Central memory CD8-positive, alpha-beta T cell (primary cell): ENCODE results near the gene SHC2.
"Not testable (repeated sequence)": the region's sequence is repeated elsewhere in the genome, so short reads cannot be mapped to it uniquely, and the experiment has no call there.

Experiments
- ATAC-seq: fragments of 150-1000 bp; cut with Tn5 transposase; replicated peaks from 2 replicates; pipeline ENCODE4 v1.10.0; 2022; ENCODE audit warnings: mild to moderate bottlenecking, moderate FRiP score, moderate number of reproducible peaks; ENCODE audit not compliant: poor library complexity, severe bottlenecking; ENCODE audit errors: extremely low read depth
- DNase-seq, 2 donors: peaks; one replicate each; pipeline ENCODE4 v3.0.0; 2021; ENCODE audit warnings: low spot score in 2 of 2
- H3K27ac Mint-ChIP-seq: one replicate; pipeline ENCODE4 v1.8.0; 2022; ENCODE audit warnings: low read depth, mild to moderate bottlenecking, moderate library complexity, mixed read lengths
- H3K27me3 Mint-ChIP-seq: one replicate; pipeline ENCODE4 v1.8.0; 2022; ENCODE audit warnings: mixed read lengths
- H3K36me3 Mint-ChIP-seq: one replicate; pipeline ENCODE4 v1.8.0; 2022; ENCODE audit warnings: mild to moderate bottlenecking, moderate library complexity, mixed read lengths; ENCODE audit not compliant: insufficient read depth
- H3K4me1 Mint-ChIP-seq: one replicate; pipeline ENCODE4 v1.8.0; 2022; ENCODE audit warnings: mixed read lengths
- H3K4me3 Mint-ChIP-seq: one replicate; pipeline ENCODE4 v1.8.0; 2022; ENCODE audit warnings: mild to moderate bottlenecking, moderate library complexity, mixed read lengths
- H3K9me3 Mint-ChIP-seq: one replicate; pipeline ENCODE4 v1.8.0; 2022; ENCODE audit warnings: mixed read lengths

SHC2 gene

GRCh38 chr19:418761-419671 lies 41.8 kb downstream of the SHC2 start:
- Mint-ChIP-seq H3K4me3 (no peak overlapping the region), H3K4me1 (no peaks in the 10 kb centered on the region), H3K9me3 (no peaks in the 10 kb centered on the region), H3K36me3 (no peaks in the 10 kb centered on the region), H3K27ac (no peak overlapping the region), H3K27me3 (no peaks in the 10 kb centered on the region)
- DNase-seq (no peak), ATAC-seq (no peak)

GRCh38 chr19:416416-416815 lies 44.4 kb downstream of the SHC2 start:
- no peaks in the 10 kb centered on the region for H3K9me3 Mint-ChIP-seq
- DNase-seq: no peak
- H3K27me3 Mint-ChIP-seq: no peaks in the 10 kb centered on the region
- no peaks in the 10 kb centered on the region for H3K36me3 Mint-ChIP-seq
- H3K27ac Mint-ChIP-seq: no peak overlapping the region
- no peaks in the 10 kb centered on the region for H3K4me1 Mint-ChIP-seq
- ATAC-seq: no peak
- no peak overlapping the region for H3K4me3 Mint-ChIP-seq

- ATAC-seq (no peak), DNase-seq (no peak)
- Mint-ChIP-seq H3K36me3 (no peaks in the 10 kb centered on the region), H3K4me3 (no peak overlapping the region), H3K4me1 (no peaks in the 10 kb centered on the region), H3K27me3 (no peaks in the 10 kb centered on the region), H3K9me3 (no peaks in the 10 kb centered on the region), H3K27ac (no peak overlapping the region)
Measured at GRCh38 chr19:415292-415691, 45.5 kb downstream of the SHC2 start.

GRCh38 chr19:413756-414420 lies 46.9 kb downstream of the SHC2 start:
- DNase-seq: no peak

DNA sequence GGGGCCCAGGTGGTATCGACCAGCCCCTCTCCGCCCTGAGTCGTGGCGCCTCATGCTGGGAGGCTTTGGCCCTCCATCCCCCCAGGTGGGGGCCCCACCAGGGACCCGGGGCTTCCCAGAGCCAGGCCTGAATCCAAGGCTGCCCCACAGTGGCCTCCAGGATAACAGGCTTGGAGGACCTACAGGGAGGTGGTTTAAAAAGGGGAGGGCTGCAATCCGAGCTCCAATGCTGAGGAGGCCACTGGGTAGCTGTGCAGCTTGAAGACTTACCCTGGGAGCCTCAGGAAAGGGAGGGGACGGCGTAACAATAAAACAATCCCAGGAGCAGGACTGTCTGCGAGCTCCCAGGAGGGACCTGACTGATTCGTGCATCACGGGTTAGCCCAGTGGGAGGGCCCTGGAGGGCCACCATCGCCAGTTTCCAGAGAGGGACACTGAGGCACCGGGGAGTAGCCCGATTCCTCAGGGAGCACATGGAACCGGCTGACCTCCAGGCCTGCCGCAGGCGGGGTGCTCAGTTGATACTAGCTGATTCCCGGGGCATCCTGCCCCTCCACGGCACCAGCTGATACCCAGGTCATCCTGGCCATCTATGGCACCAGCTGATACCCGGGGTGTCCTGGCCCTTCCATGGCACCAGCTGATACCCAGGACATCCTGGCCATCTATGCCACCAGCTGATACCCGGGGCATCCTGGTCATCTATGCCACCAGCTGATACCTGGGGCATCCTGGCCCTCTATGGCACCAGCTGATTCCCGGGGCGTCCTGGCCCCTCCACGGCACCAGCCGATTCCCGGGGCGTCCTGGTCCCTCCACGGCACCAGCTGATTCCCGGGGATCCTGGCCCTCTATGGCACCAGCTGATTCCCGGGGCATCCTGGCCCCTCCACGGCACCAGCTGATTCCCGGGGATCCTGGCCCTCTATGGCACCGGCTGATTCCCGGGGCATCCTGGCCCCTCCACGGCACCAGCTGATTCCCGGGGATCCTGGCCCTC lies 48.2 kb downstream of the SHC2 start:
- DNase-seq (no peak), ATAC-seq (no peak)
- H3K36me3 Mint-ChIP-seq: no peaks in the 10 kb centered on the region
- H3K27me3 Mint-ChIP-seq: peaks cover 10% of the 10 kb centered on the region
- H3K27ac Mint-ChIP-seq: no peak overlapping the region
- no peak overlapping the region for H3K4me3 Mint-ChIP-seq
- H3K9me3 Mint-ChIP-seq: no peaks in the 10 kb centered on the region
- H3K4me1 Mint-ChIP-seq: peaks cover 8% of the 10 kb centered on the region

More at GRCh38 chr19:413756-414420, 46.9 kb downstream of the SHC2 start:
- no peak for ATAC-seq
- Mint-ChIP-seq H3K27ac (no peak overlapping the region), H3K9me3 (no peaks in the 10 kb centered on the region), H3K27me3 (peaks cover 10% of the 10 kb centered on the region), H3K4me3 (no peak overlapping the region), H3K36me3 (no peaks in the 10 kb centered on the region), H3K4me1 (peaks cover 8% of the 10 kb centered on the region)

- Mint-ChIP-seq H3K4me3 (no peak overlapping the region), H3K36me3 (no peaks in the 10 kb centered on the region), H3K27ac (no peak overlapping the region), H3K27me3 (peaks cover 10% of the 10 kb centered on the region), H3K9me3 (no peaks in the 10 kb centered on the region), H3K4me1 (peaks cover 8% of the 10 kb centered on the region)
- no peak for DNase-seq
- no peak for ATAC-seq
Measured at GRCh38 chr19:411723-412355, 49.0 kb downstream of the SHC2 start.

- not testable (repeated sequence) for DNase-seq, H3K9me3 Mint-ChIP-seq, ATAC-seq, H3K4me1 Mint-ChIP-seq, H3K27ac Mint-ChIP-seq, H3K36me3 Mint-ChIP-seq, H3K4me3 Mint-ChIP-seq
- H3K27me3 Mint-ChIP-seq: peaks cover 10% of the 10 kb centered on the region
Measured at GRCh38 chr19:411121-411722, 49.6 kb downstream of the SHC2 start.

DNA sequence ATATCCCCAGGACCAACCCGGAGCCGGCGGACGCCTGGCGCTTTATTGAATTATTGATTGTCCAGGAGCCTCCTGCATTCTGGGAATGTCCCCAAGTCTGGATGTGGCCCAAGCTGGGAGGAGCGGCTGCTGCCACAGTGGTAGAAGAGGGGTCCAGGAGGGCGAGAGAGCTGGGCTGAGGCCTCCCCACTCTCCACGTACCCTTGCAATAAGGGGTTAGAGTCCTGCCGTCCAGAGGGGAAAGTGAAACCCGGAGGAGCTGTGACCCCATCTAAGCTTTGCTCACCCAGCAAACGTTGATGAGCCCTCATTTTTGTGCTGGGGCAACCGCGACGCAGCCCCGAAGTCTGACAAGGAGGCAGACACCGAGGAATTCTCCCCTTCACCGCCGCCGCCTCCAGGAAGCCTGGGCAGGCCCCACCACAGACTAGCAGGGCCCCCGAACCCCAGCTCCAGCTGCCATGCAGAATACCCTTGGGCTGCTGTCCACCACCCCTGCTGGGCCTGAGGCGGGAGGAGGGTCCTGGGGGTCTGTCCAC lies 50.5 kb downstream of the SHC2 start:
- peaks cover 10% of the 10 kb centered on the region for H3K27me3 Mint-ChIP-seq
- DNase-seq: no peak
- no peaks in the 10 kb centered on the region for H3K36me3 Mint-ChIP-seq
- no peak overlapping the region for H3K4me3 Mint-ChIP-seq
- ATAC-seq: no peak
- H3K4me1 Mint-ChIP-seq: peaks cover 8% of the 10 kb centered on the region
- no peak overlapping the region for H3K27ac Mint-ChIP-seq
- H3K9me3 Mint-ChIP-seq: no peaks in the 10 kb centered on the region

DNA sequence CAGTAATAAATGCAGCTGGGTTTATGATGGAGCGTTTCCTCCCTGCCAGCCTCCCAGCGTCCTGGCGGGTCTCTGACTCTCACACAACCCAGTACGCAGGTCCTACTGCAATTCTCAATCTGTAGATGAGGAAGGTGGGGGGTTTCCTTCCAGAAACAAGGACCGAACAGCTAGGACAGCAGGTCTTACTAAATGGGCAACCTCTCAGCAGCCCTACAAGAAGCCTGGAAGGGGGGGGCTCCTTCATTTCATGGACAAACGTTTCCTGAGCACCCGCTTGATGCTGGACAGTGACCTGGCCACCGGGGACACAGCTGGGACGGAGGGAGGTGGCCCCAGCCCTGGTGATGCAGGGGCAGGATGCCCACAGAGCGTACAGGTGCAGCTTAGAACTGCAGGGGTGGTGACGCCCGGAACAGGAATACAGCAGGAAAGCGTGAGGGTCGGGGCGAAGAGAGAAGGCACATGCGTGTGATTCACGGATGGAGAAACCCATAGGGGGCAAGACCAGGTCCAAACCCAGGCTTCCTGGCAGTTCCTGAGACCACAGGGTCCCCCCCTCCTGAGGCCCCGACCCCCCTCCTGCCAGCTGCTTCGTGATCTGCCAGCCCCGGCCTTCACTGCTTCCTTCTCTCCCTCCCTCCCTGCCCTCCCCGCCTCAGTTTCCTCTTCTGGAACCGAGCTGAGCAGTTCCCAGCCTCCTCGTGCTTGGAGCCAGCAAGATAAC lies 51.2 kb downstream of the SHC2 start:
- Mint-ChIP-seq H3K4me1 (peaks cover 8% of the 10 kb centered on the region), H3K36me3 (no peaks in the 10 kb centered on the region), H3K27ac (no peak overlapping the region), H3K4me3 (peak overlapping the region; percentile 79), H3K27me3 (peaks cover 10% of the 10 kb centered on the region), H3K9me3 (no peaks in the 10 kb centered on the region)
- DNase-seq (no peak), ATAC-seq (no peak)

- H3K4me3 Mint-ChIP-seq: peak within 1 kb of the TSS; percentile 79
- no peak for ATAC-seq
- DNase-seq: no peak
- H3K36me3 Mint-ChIP-seq: no peaks in the 10 kb centered on the region
- peaks cover 10% of the 10 kb centered on the region for H3K27me3 Mint-ChIP-seq
- no peak within 1 kb of the TSS for H3K27ac Mint-ChIP-seq
- H3K4me1 Mint-ChIP-seq: peaks cover 8% of the 10 kb centered on the region
- H3K9me3 Mint-ChIP-seq: no peaks in the 10 kb centered on the region
Measured at GRCh38 chr19:408902-409515, 51.8 kb downstream of the SHC2 start, which contains the start of gene C2CD4C. Gene C2CD4C, minus strand, starts transcription at chr19:409147. Its CDS starts 786 bp downstream, at chr19:408361.
